Subcutaneous abdominal adipose tissue (tissue), 5 donors: ENCODE measurements around the gene RHBDD1.
"Not testable (repeated sequence)": the region's sequence is repeated elsewhere in the genome, so short reads cannot be mapped to it uniquely, and the experiment has no call there.

Experiments used
- H3K27ac ChIP-seq: one replicate; pipeline ENCODE4 v1.7.0; 2013; ENCODE audit warnings: low read depth, mild to moderate bottlenecking, inconsistent platforms, low read length, moderate library complexity
- H3K27me3 ChIP-seq, 5 donors: one replicate each; pipeline ENCODE4 v1.7.0; 2013; ENCODE audit warnings: low read length in 5 of 5, inconsistent platforms in 1 of 5; ENCODE audit not compliant: control insufficient read depth in 5 of 5, insufficient read depth in 4 of 5
- H3K36me3 ChIP-seq, 5 donors: one replicate each; pipeline ENCODE4 v1.7.0; 2013; ENCODE audit warnings: low read length in 5 of 5; ENCODE audit not compliant: control insufficient read depth in 5 of 5, insufficient read depth in 5 of 5
- H3K4me1 ChIP-seq, 5 donors: one replicate each; pipeline ENCODE4 v1.7.0; 2013; ENCODE audit warnings: low read length in 5 of 5, mild to moderate bottlenecking in 3 of 5, moderate library complexity in 1 of 5; ENCODE audit not compliant: control insufficient read depth in 5 of 5, insufficient read depth in 5 of 5
- H3K4me3 ChIP-seq, 5 donors: one replicate each; pipeline ENCODE4 v1.7.0; 2013; ENCODE audit warnings: low read length in 5 of 5, low read depth in 1 of 5
- H3K9ac ChIP-seq, 5 donors: one replicate each; pipeline ENCODE4 v1.7.0; 2013; ENCODE audit warnings: low read length in 5 of 5, mild to moderate bottlenecking in 4 of 5, moderate library complexity in 3 of 5
- H3K9me3 ChIP-seq, 5 donors: one replicate each; pipeline ENCODE4 v1.7.0; 2013; ENCODE audit warnings: low read length in 5 of 5; ENCODE audit not compliant: control insufficient read depth in 5 of 5
- donor health status: healthy.
- donor health status: healthy.
- donor health status: healthy.
- donor health status: healthy.
- donor health status: healthy.

Gene RHBDD1

GRCh38 chr2:226829721-226830631 is 5.9 kb upstream of the RHBDD1 start:
- no peak overlapping the region for H3K27ac ChIP-seq

GRCh38 chr2:226831266-226831665 is 4.6 kb upstream of the RHBDD1 start:
- Histone ChIP-seq H3K27me3 (no peaks in the 10 kb centered on the region), H3K4me3 (no peak overlapping the region), H3K36me3 (no peaks in the 10 kb centered on the region), H3K4me1 (peaks cover 0 to 13% (median 9%) of the 10 kb centered on the region in 5 donors), H3K9ac (no peak overlapping the region), H3K27ac (no peak overlapping the region), H3K9me3 (no peaks in the 10 kb centered on the region)

More at GRCh38 chr2:226829721-226830631, 5.9 kb upstream of the RHBDD1 start:
- no peaks in the 10 kb centered on the region for H3K36me3 ChIP-seq
- no peak overlapping the region for H3K4me3 ChIP-seq
- H3K9ac ChIP-seq: no peak overlapping the region
- H3K27me3 ChIP-seq: no peaks in the 10 kb centered on the region
- H3K4me1 ChIP-seq: peaks cover 0 to 5% (median 1%) of the 10 kb centered on the region in 5 donors
- H3K9me3 ChIP-seq: no peaks in the 10 kb centered on the region

- H3K9me3 ChIP-seq: no peaks in the 10 kb centered on the region
- no peak overlapping the region for H3K4me3 ChIP-seq
- H3K27ac ChIP-seq: no peak overlapping the region
- H3K27me3 ChIP-seq: no peaks in the 10 kb centered on the region
- H3K9ac ChIP-seq: no peak overlapping the region
- H3K4me1 ChIP-seq: peaks cover 2 to 19% (median 17%) of the 10 kb centered on the region in 5 donors
- H3K36me3 ChIP-seq: no peaks in the 10 kb centered on the region
Measured at GRCh38 chr2:226832061-226832460, 3.8 kb upstream of the RHBDD1 start.

GRCh38 chr2:226834880-226835279 is 974 bp upstream of the RHBDD1 start:
- H3K36me3 ChIP-seq, H3K27me3 ChIP-seq, H3K27ac ChIP-seq, H3K9me3 ChIP-seq: not testable (repeated sequence)
- peak overlapping the region in 4 of 5 donors; percentile 91 to 97 (median 94) for H3K4me3 ChIP-seq
- peaks cover 2 to 24% (median 18%) of the 10 kb centered on the region in 5 donors for H3K4me1 ChIP-seq
- H3K9ac ChIP-seq: peak overlapping the region in 1 of 5 donors; percentile 91

GRCh38 chr2:226835420-226835795 is 446 bp upstream of the RHBDD1 start:
- Histone ChIP-seq H3K9me3 (no peaks in the 10 kb centered on the region), H3K27me3 (no peaks in the 10 kb centered on the region), H3K36me3 (peaks cover 0 to 5% (median 0%) of the 10 kb centered on the region in 5 donors), H3K27ac (peak overlapping the region; percentile 99), H3K4me3 (peak overlapping the region; percentile 75 to 97 (median 94)), H3K4me1 (peaks cover 2 to 24% (median 18%) of the 10 kb centered on the region in 5 donors), H3K9ac (peak overlapping the region in 3 of 5 donors; percentile 91 to 97 (median 91))

GRCh38 chr2:226836548-226836885 is 663 bp downstream of the RHBDD1 start:
- peak overlapping the region; percentile 78 to 97 (median 94) for H3K4me3 ChIP-seq
- no peaks in the 10 kb centered on the region for H3K9me3 ChIP-seq
- H3K9ac ChIP-seq: peak overlapping the region; percentile 81 to 97 (median 91)
- no peaks in the 10 kb centered on the region for H3K27me3 ChIP-seq
- H3K4me1 ChIP-seq: peaks cover 2 to 24% (median 18%) of the 10 kb centered on the region in 5 donors
- peak overlapping the region; percentile 99 for H3K27ac ChIP-seq
- H3K36me3 ChIP-seq: peaks cover 0 to 5% (median 0%) of the 10 kb centered on the region in 5 donors

GRCh38 chr2:226837334-226837733 is 1.5 kb downstream of the RHBDD1 start:
- H3K9ac ChIP-seq: peak overlapping the region in 2 of 5 donors; percentile 4 to 91
- peaks cover 2 to 24% (median 18%) of the 10 kb centered on the region in 5 donors for H3K4me1 ChIP-seq
- no peak overlapping the region for H3K4me3 ChIP-seq
- no peak overlapping the region for H3K27ac ChIP-seq
- no peaks in the 10 kb centered on the region for H3K9me3 ChIP-seq
- H3K27me3 ChIP-seq: no peaks in the 10 kb centered on the region
- H3K36me3 ChIP-seq: peaks cover 0 to 5% (median 0%) of the 10 kb centered on the region in 5 donors

GRCh38 chr2:226837787-226838603 is 2.1 kb downstream of the RHBDD1 start:
- peaks cover 0 to 5% (median 0%) of the 10 kb centered on the region in 5 donors for H3K36me3 ChIP-seq
- H3K4me3 ChIP-seq: no peak overlapping the region
- peaks cover 2 to 24% (median 18%) of the 10 kb centered on the region in 5 donors for H3K4me1 ChIP-seq
- H3K9ac ChIP-seq: no peak overlapping the region
- no peak overlapping the region for H3K27ac ChIP-seq
- H3K27me3 ChIP-seq: no peaks in the 10 kb centered on the region
- H3K9me3 ChIP-seq: no peaks in the 10 kb centered on the region

GRCh38 chr2:226838722-226839121 is 2.9 kb downstream of the RHBDD1 start:
- H3K36me3 ChIP-seq: peaks cover 0 to 5% (median 0%) of the 10 kb centered on the region in 5 donors
- no peaks in the 10 kb centered on the region for H3K9me3 ChIP-seq
- peaks cover 2 to 24% (median 18%) of the 10 kb centered on the region in 5 donors for H3K4me1 ChIP-seq
- no peak overlapping the region for H3K9ac ChIP-seq
- H3K4me3 ChIP-seq: no peak overlapping the region
- H3K27me3 ChIP-seq: no peaks in the 10 kb centered on the region
- no peak overlapping the region for H3K27ac ChIP-seq
